DOHH2 (cell line): Measurements from ENCODE around the gene ASTE1.

Source experiments
- H3F3A ChIP-seq: fragments of 200-600 bp; sonication (generic), shearing (Covaris generic); 2 replicates; pipeline ENCODE4 v1.6.0; 2016; ENCODE audit warnings: antibody characterized with exemption, mild to moderate bottlenecking; ENCODE audit not compliant: control insufficient read depth, insufficient read depth
- H3K27ac ChIP-seq: fragments of 200-600 bp; sonication (generic); 2 replicates; pipeline ENCODE4 v1.5.1; 2014; ENCODE audit warnings: low read depth, mild to moderate bottlenecking, low read length, moderate library complexity
- H3K27me3 ChIP-seq: fragments of 200-600 bp; sonication (generic); 2 replicates; pipeline ENCODE4 v1.6.1; 2014; ENCODE audit warnings: mild to moderate bottlenecking, low read length, mixed read lengths; ENCODE audit not compliant: control insufficient read depth
- H3K36me3 ChIP-seq: fragments of 200-600 bp; sonication (generic); 2 replicates; pipeline ENCODE4 v1.6.1; 2014; ENCODE audit warnings: mild to moderate bottlenecking, low read length, moderate library complexity, mixed read lengths; ENCODE audit not compliant: control insufficient read depth
- H3K4me1 ChIP-seq: fragments of 200-600 bp; sonication (generic); 2 replicates; pipeline ENCODE4 v1.6.1; 2014; ENCODE audit warnings: mild to moderate bottlenecking, low read length, mixed read lengths; ENCODE audit not compliant: control insufficient read depth
- H3K4me2 ChIP-seq: fragments of 200-600 bp; sonication (generic); 2 replicates; pipeline ENCODE4 v1.6.0; 2014; ENCODE audit warnings: mild to moderate bottlenecking, low read length, moderate library complexity
- H3K4me3 ChIP-seq: fragments of 200-600 bp; sonication (generic); 2 replicates; pipeline ENCODE4 v1.5.1; 2014; ENCODE audit warnings: mild to moderate bottlenecking, low read length, mixed read lengths
- H3K79me2 ChIP-seq: fragments of 200-600 bp; sonication (generic); 2 replicates; pipeline ENCODE4 v1.6.1; 2014; ENCODE audit warnings: mild to moderate bottlenecking, low read length, mixed read lengths; ENCODE audit not compliant: control insufficient read depth
- H3K9me2 ChIP-seq: fragments of 200-600 bp; sonication (generic); replicated peaks from 2 replicates; pipeline ENCODE4 v1.6.1; 2014; ENCODE audit warnings: mild to moderate bottlenecking, low read length, mixed read lengths; ENCODE audit not compliant: control insufficient read depth
- H3K9me3 ChIP-seq: fragments of 200-600 bp; sonication (generic); 2 replicates; pipeline ENCODE4 v1.6.1; 2014; ENCODE audit warnings: antibody characterized with exemption, low read length, mixed read lengths; ENCODE audit not compliant: control insufficient read depth, insufficient read depth
- H4K20me1 ChIP-seq: fragments of 200-600 bp; sonication (generic); 2 replicates; pipeline ENCODE4 v1.6.0; 2014; ENCODE audit warnings: low read depth, mild to moderate bottlenecking, antibody characterized with exemption, low read length, moderate library complexity; ENCODE audit not compliant: control insufficient read depth, insufficient read depth
- CTCF ChIP-seq: fragments of 200-600 bp; sonication (generic); IDR thresholded peaks from one replicate; pipeline ENCODE4 v1.5.1; 2014; ENCODE audit warnings: antibody characterized with exemption, mild to moderate bottlenecking, low read depth, low read length; ENCODE audit not compliant: poor library complexity, severe bottlenecking
- EZH2phosphoT487 ChIP-seq: fragments of 200-600 bp; sonication (generic); IDR thresholded peaks from 2 replicates; pipeline ENCODE4 v1.6.1; 2017; ENCODE audit warnings: borderline replicate concordance, mild to moderate bottlenecking, antibody characterized with exemption, low read length, moderate library complexity, mixed read lengths

Gene ASTE1

DNA sequence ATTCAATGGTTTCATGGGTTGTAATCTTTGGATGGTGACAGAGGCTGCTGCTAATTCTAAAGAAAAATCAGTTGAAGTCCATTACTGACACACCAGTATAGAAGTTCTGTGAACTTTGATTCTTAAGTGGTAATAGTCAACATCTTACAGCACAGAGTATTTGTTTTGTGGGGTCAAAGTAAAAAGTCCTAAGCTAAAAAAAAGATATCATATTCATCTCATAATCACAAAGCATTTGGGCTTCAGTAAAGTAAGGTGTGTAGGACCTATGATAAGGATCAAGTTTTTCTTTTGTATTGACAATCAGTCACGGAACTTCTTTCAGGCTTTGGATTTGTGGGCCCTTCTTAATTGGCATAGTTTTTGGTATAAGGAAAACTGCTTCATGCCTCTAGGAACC, 1.1 kb downstream of the ASTE1 start:
- Histone ChIP-seq H4K20me1 (no peaks in the 10 kb centered on the region), H3K9me2 (no peaks in the 10 kb centered on the region), H3K27me3 (no peaks in the 10 kb centered on the region), H3K4me2 (peak overlapping the region; percentile 93), H3K27ac (no peak overlapping the region), H3K36me3 (peaks cover 37% of the 10 kb centered on the region), H3F3A (no peaks in the 10 kb centered on the region), H3K79me2 (peaks cover 17% of the 10 kb centered on the region), H3K9me3 (no peaks in the 10 kb centered on the region), H3K4me1 (peaks cover 29% of the 10 kb centered on the region), H3K4me3 (peak overlapping the region; percentile 99)
- TF ChIP-seq EZH2phosphoT487 (no peak), CTCF (no peak)

GRCh38 chr3:131020122-131020693, 6.4 kb downstream of the ASTE1 start:
- Histone ChIP-seq H3K27me3 (no peaks in the 10 kb centered on the region), H3K4me2 (peak overlapping the region; percentile 33), H3K4me1 (peaks cover 19% of the 10 kb centered on the region), H3F3A (no peaks in the 10 kb centered on the region), H3K9me3 (no peaks in the 10 kb centered on the region), H3K79me2 (peaks cover 4% of the 10 kb centered on the region; the same call in 1 of the 2 replicates), H4K20me1 (no peaks in the 10 kb centered on the region), H3K4me3 (0 out of 2 replicates have a peak overlapping the region, but pooled peaks have one; percentile 0), H3K27ac (no peak overlapping the region), H3K36me3 (peaks cover 53% of the 10 kb centered on the region), H3K9me2 (no peaks in the 10 kb centered on the region)
- TF ChIP-seq EZH2phosphoT487 (no peak), CTCF (no peak)

DNA sequence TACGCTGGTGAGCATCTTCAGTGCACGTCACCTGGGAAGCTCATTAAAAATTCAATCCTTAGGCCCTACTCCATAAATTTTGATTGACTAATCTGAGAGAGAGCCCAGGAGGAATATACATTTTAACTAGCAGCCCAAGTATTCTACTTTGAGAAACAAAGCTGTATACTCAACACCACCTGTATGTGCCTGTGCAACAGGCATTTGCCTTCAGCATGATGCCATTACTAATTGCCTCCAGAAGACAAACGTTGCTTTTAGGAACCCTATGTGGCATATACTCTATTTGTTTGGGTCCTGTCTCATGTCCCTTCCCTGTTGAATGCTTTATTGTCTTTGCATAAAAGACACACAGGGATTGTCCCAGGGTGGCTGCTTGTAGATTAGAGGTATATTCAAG, 7.7 kb downstream of the ASTE1 start:
- H3K27ac ChIP-seq = no peak overlapping the region
- TF ChIP-seq CTCF (no peak), EZH2phosphoT487 (no peak)
- H3K4me3 ChIP-seq = no peak overlapping the region
- no peaks in the 10 kb centered on the region for H3K9me3 ChIP-seq
- no peaks in the 10 kb centered on the region for H3K9me2 ChIP-seq
- peaks cover 4% of the 10 kb centered on the region; the same call in 1 of the 2 replicates for H3K79me2 ChIP-seq
- peaks cover 14% of the 10 kb centered on the region for H3K4me1 ChIP-seq
- H3F3A ChIP-seq = no peaks in the 10 kb centered on the region
- H3K27me3 ChIP-seq = no peaks in the 10 kb centered on the region
- H3K36me3 ChIP-seq = peaks cover 53% of the 10 kb centered on the region
- no peak overlapping the region for H3K4me2 ChIP-seq
- no peaks in the 10 kb centered on the region for H4K20me1 ChIP-seq
